NCI-H146 treated with DMSO at 0.1 percent for 48 hours (cell line): ENCODE results near the gene SLC37A2.

Source experiments
- DNase-seq: peaks from one replicate; lab custom pipeline; 2025; ENCODE audit not compliant: unreplicated experiment; lab: John Stamatoyannopoulos, UW

The SLC37A2 gene

GRCh38 chr11:125070699-125071254 is 7.7 kb downstream of the SLC37A2 start:
- no peak for DNase-seq

GRCh38 chr11:125071435-125071834 is 8.3 kb downstream of the SLC37A2 start:
- no peak for DNase-seq

- DNase-seq, result no peak
Observed at GRCh38 chr11:125071846-125072217, 8.7 kb downstream of the SLC37A2 start.

GRCh38 chr11:125072218-125072960 is 9.3 kb downstream of the SLC37A2 start:
- no peak for DNase-seq

GRCh38 chr11:125072961-125073590 is 10.0 kb downstream of the SLC37A2 start:
- no peak for DNase-seq

- DNase-seq, result no peak
Observed at GRCh38 chr11:125073616-125074483, 10.7 kb downstream of the SLC37A2 start.

GRCh38 chr11:125074511-125075241 is 11.6 kb downstream of the SLC37A2 start:
- no peak for DNase-seq

- DNase-seq, result no peak
Observed at GRCh38 chr11:125075242-125075625, 12.1 kb downstream of the SLC37A2 start.

- DNase-seq, result no peak
Observed at GRCh38 chr11:125075900-125076317, 12.8 kb downstream of the SLC37A2 start.

- no peak for DNase-seq
Observed at GRCh38 chr11:125076378-125076945, 13.4 kb downstream of the SLC37A2 start.

GRCh38 chr11:125078016-125078415 is 14.9 kb downstream of the SLC37A2 start:
- DNase-seq, result no peak

- no peak for DNase-seq
Observed at GRCh38 chr11:125078516-125079140, 15.5 kb downstream of the SLC37A2 start.

- DNase-seq, result no peak
Observed at GRCh38 chr11:125079151-125079877, 16.2 kb downstream of the SLC37A2 start.

- DNase-seq, result no peak
Observed at GRCh38 chr11:125079878-125080530, 16.9 kb downstream of the SLC37A2 start.

GRCh38 chr11:125080531-125080911 is 17.4 kb downstream of the SLC37A2 start:
- no peak for DNase-seq

- no peak for DNase-seq
Observed at GRCh38 chr11:125081098-125081798, 18.1 kb downstream of the SLC37A2 start.

- DNase-seq, result no peak
Observed at GRCh38 chr11:125082040-125082439, 18.9 kb downstream of the SLC37A2 start.

- DNase-seq, result no peak
Observed at GRCh38 chr11:125082611-125083311, 19.7 kb downstream of the SLC37A2 start.
